SU-DHL-6 (cell line): ENCODE data around the gene DNASE1L1.

Source experiments
- H2AFZ ChIP-seq: fragments of 200-600 bp; sonication (generic); 2 replicates; pipeline ENCODE4 v1.6.1; 2014; ENCODE audit warnings: low read depth, mild to moderate bottlenecking, moderate library complexity, mixed read lengths, antibody characterized with exemption, low read length; ENCODE audit not compliant: severe bottlenecking
- H3F3A ChIP-seq: fragments of 200-600 bp; shearing (Covaris generic); 2 replicates; pipeline ENCODE4 v1.6.0; 2016; ENCODE audit warnings: antibody characterized with exemption, mild to moderate bottlenecking; ENCODE audit not compliant: insufficient read depth
- H3K27ac ChIP-seq: fragments of 200-600 bp; sonication (generic); 2 replicates; pipeline ENCODE4 v1.5.1; 2016; ENCODE audit warnings: low read depth, mild to moderate bottlenecking, low read length, moderate library complexity, mixed read lengths
- H3K27me3 ChIP-seq: fragments of 200-600 bp; sonication (generic), shearing (Covaris generic); 2 replicates; pipeline ENCODE4 v1.6.0; 2014; ENCODE audit warnings: mild to moderate bottlenecking, low read length
- H3K36me3 ChIP-seq: fragments of 200-600 bp; sonication (generic); 2 replicates; pipeline ENCODE4 v1.6.1; 2014; ENCODE audit warnings: mild to moderate bottlenecking, low read length, mixed read lengths
- H3K4me2 ChIP-seq: fragments of 300-600, 200-600 bp; shearing (Covaris generic), sonication (generic); 2 replicates; pipeline ENCODE4 v1.6.0; 2014; ENCODE audit warnings: low read length, low read depth, mild to moderate bottlenecking; ENCODE audit not compliant: poor library complexity, severe bottlenecking
- H3K4me3 ChIP-seq: fragments of 200-600 bp; sonication (generic); 2 replicates; pipeline ENCODE4 v1.5.1; 2014; ENCODE audit warnings: antibody characterized with exemption, low read length, mild to moderate bottlenecking, mixed read lengths; ENCODE audit not compliant: insufficient read depth, poor library complexity, severe bottlenecking
- H3K79me2 ChIP-seq: fragments of 200-600 bp; sonication (generic); 2 replicates; pipeline ENCODE4 v1.6.1; 2014; ENCODE audit warnings: mild to moderate bottlenecking, low read length, moderate library complexity; ENCODE audit not compliant: insufficient read depth
- H3K9ac ChIP-seq: fragments of 200-600 bp; sonication (generic); 2 replicates; pipeline ENCODE4 v1.7.0; 2014; ENCODE audit warnings: mild to moderate bottlenecking, low read length
- H3K9me2 ChIP-seq: fragments of 200-600 bp; sonication (generic); replicated peaks from 2 replicates; pipeline ENCODE4 v1.6.1; 2014; ENCODE audit warnings: low read length; ENCODE audit not compliant: insufficient read depth
- H3K9me3 ChIP-seq: fragments of 200-600 bp; sonication (generic); 2 replicates; pipeline ENCODE4 v1.6.1; 2014; ENCODE audit warnings: low read length, mixed read lengths; ENCODE audit not compliant: insufficient read depth
- H4K20me1 ChIP-seq: fragments of 200-600 bp; sonication (generic); 2 replicates; pipeline ENCODE4 v1.6.1; 2014; ENCODE audit warnings: low read depth, mild to moderate bottlenecking, antibody characterized with exemption, low read length, moderate library complexity, mixed read lengths
- CTCF ChIP-seq: fragments of 200-600 bp; sonication (generic); IDR thresholded peaks from one replicate; pipeline ENCODE4 v1.5.1; 2017; ENCODE audit warnings: antibody characterized with exemption, mild to moderate bottlenecking, low read length, moderate library complexity; ENCODE audit not compliant: insufficient read depth, poor library complexity, severe bottlenecking
- EZH2phosphoT487 ChIP-seq: fragments of 200-600 bp; sonication (generic), shearing (Covaris generic); conservative IDR thresholded peaks from 2 replicates; pipeline ENCODE4 v1.6.1; 2018; ENCODE audit warnings: mild to moderate bottlenecking, antibody characterized with exemption, low read length, moderate library complexity, mixed read lengths

Gene DNASE1L1

GRCh38 chrX:154452823-154453222 is 43.8 kb upstream of the DNASE1L1 start:
- Histone ChIP-seq H3F3A (0 out of 2 replicates have a peak, but pooled peaks cover 2% of the 10 kb centered on the region), H3K9ac (no peak overlapping the region), H3K9me2 (no peaks in the 10 kb centered on the region), H3K36me3 (no peaks in the 10 kb centered on the region), H3K4me2 (no peak overlapping the region), H3K79me2 (no peaks in the 10 kb centered on the region), H3K4me3 (no peak overlapping the region), H3K27ac (no peak overlapping the region), H4K20me1 (no peaks in the 10 kb centered on the region), H2AFZ (no peak overlapping the region), H3K27me3 (no peaks in the 10 kb centered on the region), H3K9me3 (no peaks in the 10 kb centered on the region)
- TF ChIP-seq CTCF (no peak), EZH2phosphoT487 (no peak)

- H3F3A ChIP-seq = no peaks in the 10 kb centered on the region
- no peaks in the 10 kb centered on the region for H3K27me3 ChIP-seq
- H3K9ac ChIP-seq = no peak overlapping the region
- H3K36me3 ChIP-seq = no peaks in the 10 kb centered on the region
- no peaks in the 10 kb centered on the region for H3K9me3 ChIP-seq
- no peaks in the 10 kb centered on the region for H4K20me1 ChIP-seq
- no peak overlapping the region for H3K4me2 ChIP-seq
- no peak overlapping the region for H3K27ac ChIP-seq
- no peak overlapping the region for H2AFZ ChIP-seq
- H3K79me2 ChIP-seq = no peaks in the 10 kb centered on the region
- TF ChIP-seq CTCF = no peak
- TF ChIP-seq EZH2phosphoT487 = no peak
- H3K4me3 ChIP-seq = no peak overlapping the region
- H3K9me2 ChIP-seq = no peaks in the 10 kb centered on the region
These were observed 41.3 kb upstream of the DNASE1L1 start for GRCh38 chrX:154450312-154450711.

- Histone ChIP-seq H3K9me3 (no peaks in the 10 kb centered on the region), H3K27me3 (no peaks in the 10 kb centered on the region)
- TF ChIP-seq CTCF (no peak), EZH2phosphoT487 (no peak)
These were observed 40.6 kb upstream of the DNASE1L1 start for GRCh38 chrX:154449618-154450017.

GRCh38 chrX:154448484-154448883 is 39.4 kb upstream of the DNASE1L1 start:
- Histone ChIP-seq H3K27ac (no peak overlapping the region), H3F3A (0 out of 2 replicates have a peak, but pooled peaks cover under 1% of the 10 kb centered on the region), H3K9ac (no peak overlapping the region), H3K9me2 (no peaks in the 10 kb centered on the region), H3K79me2 (no peaks in the 10 kb centered on the region; the same call in 1 of the 2 replicates), H3K9me3 (no peaks in the 10 kb centered on the region), H3K4me3 (no peak overlapping the region), H3K36me3 (no peaks in the 10 kb centered on the region), H4K20me1 (no peaks in the 10 kb centered on the region), H3K4me2 (no peak overlapping the region), H2AFZ (no peak overlapping the region), H3K27me3 (no peaks in the 10 kb centered on the region)
- no peak for TF ChIP-seq CTCF
- TF ChIP-seq EZH2phosphoT487 = no peak

More at GRCh38 chrX:154449618-154450017, 40.6 kb upstream of the DNASE1L1 start:
- Histone ChIP-seq H4K20me1 (no peaks in the 10 kb centered on the region), H3F3A (no peaks in the 10 kb centered on the region), H3K36me3 (no peaks in the 10 kb centered on the region), H3K9ac (no peak overlapping the region), H2AFZ (no peak overlapping the region), H3K4me2 (no peak overlapping the region), H3K27ac (no peak overlapping the region), H3K4me3 (no peak overlapping the region), H3K9me2 (no peaks in the 10 kb centered on the region), H3K79me2 (no peaks in the 10 kb centered on the region; the same call in 1 of the 2 replicates)
